ENCODE measurements around the gene ZFYVE27.

ZFYVE27 gene

GRCh38 chr10:97729014-97729413 lies 7.9 kb upstream of the ZFYVE27 start:
- no peak for TF ChIP-seq CTCF (IDR thresholded peaks at IDR 0.05; ENCODE audit: insufficient read depth, low read length, poor library complexity, severe bottlenecking)
- Histone ChIP-seq H3K27me3 (replicated peaks; ENCODE audit: control insufficient read depth, insufficient read depth, low read length) (no peaks in the 10 kb centered on the region), H3K36me3 (ENCODE audit: control insufficient read depth, insufficient read depth, low read length) (no peaks in the 10 kb centered on the region), H3K4me3 (replicated peaks; ENCODE audit: low read depth, low read length) (no peak overlapping the region)
- no peak for DNase-seq (ENCODE audit: extremely low read depth, insufficient read length)

- H3K36me3 ChIP-seq (ENCODE audit: control insufficient read depth, insufficient read depth, low read length) = no peaks in the 10 kb centered on the region
- no peak for DNase-seq (ENCODE audit: extremely low read depth, insufficient read length)
- H3K4me3 ChIP-seq (replicated peaks; ENCODE audit: low read depth, low read length) = no peak overlapping the region
- no peaks in the 10 kb centered on the region for H3K27me3 ChIP-seq (replicated peaks; ENCODE audit: control insufficient read depth, insufficient read depth, low read length)
- TF ChIP-seq CTCF (IDR thresholded peaks at IDR 0.05; ENCODE audit: insufficient read depth, low read length, poor library complexity, severe bottlenecking) = peak; percentile 69
These were observed 5.4 kb upstream of the ZFYVE27 start for GRCh38 chr10:97731346-97732051.

GRCh38 chr10:97732052-97732359 lies 4.9 kb upstream of the ZFYVE27 start:
- no peak for TF ChIP-seq CTCF (IDR thresholded peaks at IDR 0.05; ENCODE audit: insufficient read depth, low read length, poor library complexity, severe bottlenecking)
- H3K36me3 ChIP-seq (ENCODE audit: control insufficient read depth, insufficient read depth, low read length) = no peaks in the 10 kb centered on the region
- no peak for DNase-seq (ENCODE audit: extremely low read depth, insufficient read length)
- H3K4me3 ChIP-seq (replicated peaks; ENCODE audit: low read depth, low read length) = no peak overlapping the region
- no peaks in the 10 kb centered on the region for H3K27me3 ChIP-seq (replicated peaks; ENCODE audit: control insufficient read depth, insufficient read depth, low read length)

GRCh38 chr10:97733256-97733655 lies 3.7 kb upstream of the ZFYVE27 start:
- no peaks in the 10 kb centered on the region for H3K27me3 ChIP-seq (replicated peaks; ENCODE audit: control insufficient read depth, insufficient read depth, low read length)
- H3K36me3 ChIP-seq (ENCODE audit: control insufficient read depth, insufficient read depth, low read length) = no peaks in the 10 kb centered on the region
- TF ChIP-seq CTCF (IDR thresholded peaks at IDR 0.05; ENCODE audit: insufficient read depth, low read length, poor library complexity, severe bottlenecking) = no peak
- DNase-seq (ENCODE audit: extremely low read depth, insufficient read length) = no peak
- H3K4me3 ChIP-seq (replicated peaks; ENCODE audit: low read depth, low read length) = no peak overlapping the region

- no peak for DNase-seq (ENCODE audit: extremely low read depth, insufficient read length)
- no peaks in the 10 kb centered on the region for H3K27me3 ChIP-seq (replicated peaks; ENCODE audit: control insufficient read depth, insufficient read depth, low read length)
- H3K4me3 ChIP-seq (replicated peaks; ENCODE audit: low read depth, low read length) = no peak overlapping the region
- no peak for TF ChIP-seq CTCF (IDR thresholded peaks at IDR 0.05; ENCODE audit: insufficient read depth, low read length, poor library complexity, severe bottlenecking)
- H3K36me3 ChIP-seq (ENCODE audit: control insufficient read depth, insufficient read depth, low read length) = no peaks in the 10 kb centered on the region; the same call in 1 of the 2 replicates
These were observed 2.9 kb upstream of the ZFYVE27 start for GRCh38 chr10:97734021-97734420.

- Histone ChIP-seq H3K27me3 (replicated peaks; ENCODE audit: control insufficient read depth, insufficient read depth, low read length) (no peaks in the 10 kb centered on the region), H3K36me3 (ENCODE audit: control insufficient read depth, insufficient read depth, low read length) (no peaks in the 10 kb centered on the region; the same call in none of the 2 replicates), H3K4me3 (replicated peaks; ENCODE audit: low read depth, low read length) (peak overlapping the region; percentile 48)
- TF ChIP-seq CTCF (IDR thresholded peaks at IDR 0.05; ENCODE audit: insufficient read depth, low read length, poor library complexity, severe bottlenecking) = no peak
- no peak for DNase-seq (ENCODE audit: extremely low read depth, insufficient read length)
These were observed 476 bp upstream of the ZFYVE27 start for GRCh38 chr10:97736403-97736901.

All from GM06990 (cell line).